ENCODE data around the gene CDYL. TPM values are rescaled to one million over a fixed set of nuclear protein-coding genes. Genes with fewer than 3 reads are reported as not detected.
A peak's percentile ranks its signal among the peaks of the same experiment; 100 is the strongest.

Gene CDYL
- total RNA-seq, 1 donor from 2014 or later: 11.8 TPM

- DNase-seq (ENCODE audit: low spot score) (no peak), ATAC-seq (no peak)
These were observed 127.7 kb downstream of the CDYL start for GRCh38 chr6:4903751-4904370.

GRCh38 chr6:4904461-4905025 lies 128.3 kb downstream of the CDYL start:
- no peak for ATAC-seq

DNA sequence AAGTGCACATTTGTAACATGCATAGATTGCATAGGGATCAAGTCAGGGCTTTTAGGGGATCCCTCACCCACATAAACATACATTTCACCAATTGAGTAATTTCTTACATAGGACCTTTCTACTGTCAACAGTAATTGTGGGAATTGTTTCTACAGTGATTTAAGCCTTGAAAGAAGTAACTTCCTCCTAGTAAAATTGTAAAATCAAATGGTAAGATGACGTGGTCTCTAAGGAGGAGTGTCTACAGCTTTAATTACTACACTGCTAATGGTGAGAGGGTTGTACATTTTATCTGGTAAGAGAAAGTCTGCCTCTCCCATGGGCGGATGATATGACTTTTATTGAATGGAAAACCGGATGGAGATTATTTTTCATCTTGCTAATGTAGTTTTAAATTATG lies 129.6 kb downstream of the CDYL start:
- no peak for DNase-seq (ENCODE audit: low spot score)
- ATAC-seq: no peak

More at GRCh38 chr6:4904461-4905025, 128.3 kb downstream of the CDYL start:
- no peak for DNase-seq (ENCODE audit: low spot score)

DNA sequence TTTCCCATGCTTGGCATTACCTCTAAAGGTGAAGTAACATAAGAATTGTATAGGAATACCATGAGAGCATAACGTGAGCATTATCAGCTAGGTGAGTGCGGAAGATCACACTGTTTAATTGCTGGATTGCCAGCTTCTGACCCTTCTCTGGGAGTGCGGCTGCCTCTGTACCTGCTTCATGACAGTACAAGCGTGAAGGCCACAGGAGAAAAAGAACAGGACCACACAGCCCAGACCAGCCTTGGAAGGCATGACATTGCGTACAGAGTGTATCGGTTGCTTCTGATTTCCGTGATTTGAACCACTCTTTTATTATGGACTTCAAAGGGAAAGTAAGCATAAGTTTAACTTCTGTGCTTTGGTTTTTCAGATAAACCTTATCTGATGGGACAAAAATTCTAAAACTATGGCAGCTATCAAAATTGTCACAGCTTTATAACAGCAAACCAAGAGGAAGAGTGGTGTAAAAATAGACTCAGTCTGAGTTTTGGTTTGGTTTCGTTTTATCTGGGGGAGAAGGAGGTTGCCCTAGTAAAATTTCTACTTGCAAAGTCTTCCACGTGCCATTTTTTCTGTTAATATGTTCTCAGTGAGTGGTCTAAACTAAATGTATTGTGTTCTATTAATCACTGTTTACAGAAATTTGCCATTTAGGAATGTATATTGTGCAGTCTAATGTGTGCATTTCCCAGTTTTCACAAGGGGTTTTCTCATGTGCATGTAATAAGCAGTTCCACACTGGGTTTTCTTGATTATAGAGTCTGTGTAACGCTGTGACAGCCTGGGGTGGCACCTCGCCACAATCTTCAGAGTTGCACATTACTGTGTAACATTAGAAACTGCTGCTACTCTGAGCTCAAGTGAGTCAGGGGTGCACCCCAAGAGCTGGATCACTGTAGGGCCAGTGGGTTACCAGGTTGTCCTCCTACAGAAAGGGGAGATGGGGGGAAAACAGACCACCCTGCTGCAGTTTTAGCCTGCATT lies 130.4 kb downstream of the CDYL start:
- no peak for DNase-seq (ENCODE audit: low spot score)
- no peak for ATAC-seq

DNA sequence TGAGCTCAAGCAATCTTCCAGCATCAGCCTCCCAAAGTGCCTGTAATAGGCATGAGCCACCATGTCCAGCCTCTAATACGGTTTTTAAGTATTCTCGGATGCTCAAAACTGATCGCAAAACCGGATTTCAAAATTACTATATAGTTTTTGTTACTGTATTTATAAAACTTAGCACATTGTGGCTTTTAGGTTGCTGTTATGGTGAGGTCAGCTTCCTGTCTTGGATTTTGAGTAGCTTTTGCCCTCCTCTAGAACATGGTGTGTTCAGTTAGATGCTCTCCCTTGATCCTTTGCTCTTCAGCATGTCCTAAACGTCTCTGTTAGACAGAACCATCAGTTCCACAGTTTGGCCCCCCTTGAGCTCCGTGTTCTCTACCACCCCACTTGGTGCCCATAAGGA lies 131.4 kb downstream of the CDYL start:
- ATAC-seq (no peak), DNase-seq (ENCODE audit: low spot score) (no peak)

- ATAC-seq (no peak), DNase-seq (ENCODE audit: low spot score) (no peak)
These were observed 131.9 kb downstream of the CDYL start for GRCh38 chr6:4908062-4908461.

GRCh38 chr6:4909063-4909706 lies 133.0 kb downstream of the CDYL start:
- DNase-seq (ENCODE audit: low spot score): no peak
- no peak for ATAC-seq

- DNase-seq (ENCODE audit: low spot score): no peak
- peak; percentile 73 for ATAC-seq
These were observed 134.0 kb downstream of the CDYL start for GRCh38 chr6:4910037-4910760.

DNA sequence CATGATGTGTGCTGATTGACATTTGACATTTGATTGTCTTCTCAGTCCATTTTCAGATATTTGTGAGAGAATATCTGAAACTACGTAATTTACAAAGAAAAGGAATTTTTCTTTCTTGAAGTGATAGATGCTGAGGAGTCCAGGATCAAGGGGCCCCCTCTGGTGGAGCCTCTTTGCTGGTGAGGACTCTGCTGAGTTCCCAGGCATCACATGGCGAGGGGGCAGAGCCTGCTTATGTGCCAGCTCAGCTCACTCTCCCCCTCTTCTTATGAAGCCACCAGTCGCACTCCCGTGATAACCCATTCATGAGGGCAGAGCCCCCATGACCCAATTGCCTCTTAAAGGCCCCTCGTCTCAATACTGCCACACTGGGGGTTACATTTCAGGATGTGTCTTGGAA lies 136.4 kb downstream of the CDYL start:
- no peak for ATAC-seq

DNA sequence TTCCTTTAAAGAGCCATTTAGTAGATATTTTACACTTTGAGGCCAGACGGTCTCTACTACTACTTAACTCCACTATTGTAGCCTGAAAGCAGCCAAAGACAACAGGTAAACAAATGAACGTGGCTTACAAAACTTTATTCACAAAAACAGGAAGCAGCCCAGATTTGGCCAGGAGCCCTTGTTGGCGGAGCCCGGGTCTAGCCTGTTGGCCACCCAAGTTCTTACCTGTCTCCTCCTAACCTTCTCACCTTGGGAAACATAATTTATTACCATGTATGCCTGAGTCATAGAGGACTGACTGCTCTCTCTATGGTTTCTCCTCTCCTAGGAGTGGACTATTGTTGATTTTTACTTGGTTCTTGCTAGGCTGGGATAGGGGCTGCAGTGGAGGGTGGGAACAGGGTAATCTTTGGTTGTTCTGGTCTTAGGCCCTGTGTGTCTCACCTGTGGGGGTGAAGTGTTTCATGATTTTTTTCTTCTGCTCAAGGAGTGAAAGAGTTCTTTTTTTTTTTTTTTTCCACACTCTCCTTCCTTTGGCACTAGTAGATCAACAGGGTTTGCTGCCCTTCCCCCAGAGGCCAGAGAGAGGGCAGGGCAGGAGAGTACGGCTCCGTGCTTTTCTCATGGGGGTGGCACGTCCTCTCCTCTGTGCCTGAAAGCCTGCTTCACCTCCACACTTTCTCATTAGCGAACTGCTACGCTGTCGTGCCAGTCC lies 137.7 kb downstream of the CDYL start:
- ATAC-seq: peak; percentile 24
- DNase-seq (ENCODE audit: low spot score): no peak

More for the DNA sequence above, 136.4 kb downstream of the CDYL start:
- DNase-seq (ENCODE audit: low spot score): no peak

DNA sequence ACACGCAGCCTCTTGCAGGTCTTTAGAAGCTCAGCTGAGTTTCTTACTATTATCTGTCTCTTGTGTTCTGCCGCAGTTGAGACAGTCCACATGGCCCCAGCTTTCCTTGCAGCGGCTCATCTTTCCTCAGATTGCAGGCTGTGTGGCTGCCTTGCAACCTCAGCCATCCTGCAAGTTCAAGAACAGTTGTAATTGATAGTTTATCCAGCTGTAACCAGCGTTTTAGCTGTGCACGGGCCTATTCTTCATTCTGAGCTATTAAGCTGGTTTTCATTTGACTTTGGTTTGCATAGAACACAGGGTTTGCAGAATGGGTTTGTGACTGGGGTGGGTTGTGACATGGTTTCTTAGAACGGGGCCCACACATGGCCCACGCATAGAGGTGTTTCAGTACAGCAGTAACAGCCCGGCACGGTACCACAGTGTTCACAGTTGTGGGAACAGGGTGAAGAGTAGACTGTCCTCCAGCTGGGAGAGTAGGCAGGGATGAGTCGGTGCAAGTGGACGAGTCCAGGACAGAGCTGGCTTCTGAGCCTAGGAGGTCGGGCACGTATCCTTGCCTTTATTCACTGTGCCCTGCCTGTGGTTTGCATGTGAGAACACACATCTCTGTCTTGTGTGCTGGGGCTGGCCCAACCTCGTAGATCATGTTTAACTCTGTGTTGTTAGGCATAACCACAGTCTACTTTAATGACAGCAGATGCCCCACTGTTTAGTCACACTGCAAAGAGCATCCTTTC lies 138.4 kb downstream of the CDYL start:
- no peak for ATAC-seq
- no peak for DNase-seq (ENCODE audit: low spot score)

- ATAC-seq: no peak
- no peak for DNase-seq (ENCODE audit: low spot score)
These were observed 140.9 kb downstream of the CDYL start for GRCh38 chr6:4916954-4917561.

DNA sequence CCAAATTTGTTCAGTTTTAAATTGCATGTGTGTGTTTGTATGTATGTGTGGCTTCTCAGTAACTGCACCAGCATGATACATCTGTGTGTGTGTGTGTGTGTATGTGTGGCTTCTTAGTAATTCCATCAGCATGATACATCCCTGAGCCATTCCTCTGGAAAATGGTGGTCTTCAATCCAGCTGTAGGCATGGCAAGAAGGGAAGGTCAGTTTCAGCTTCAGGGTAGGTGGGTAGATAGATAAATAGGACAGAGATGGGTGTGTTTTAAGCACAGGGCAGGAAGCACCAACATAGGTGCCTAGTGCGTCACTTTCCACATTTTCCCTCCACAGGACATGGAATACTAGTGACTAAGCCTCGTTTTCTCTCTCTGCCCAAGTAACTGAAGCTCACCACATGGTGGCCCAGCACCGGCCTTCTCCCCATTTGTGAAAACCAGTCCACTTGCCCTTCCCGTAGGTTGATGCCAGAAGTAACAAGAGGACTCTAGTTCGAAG lies 144.8 kb downstream of the CDYL start:
- no peak for ATAC-seq
- DNase-seq (ENCODE audit: low spot score): no peak

- ATAC-seq (no peak), DNase-seq (ENCODE audit: low spot score) (no peak)
These were observed 146.4 kb downstream of the CDYL start for GRCh38 chr6:4922488-4923037.

DNA sequence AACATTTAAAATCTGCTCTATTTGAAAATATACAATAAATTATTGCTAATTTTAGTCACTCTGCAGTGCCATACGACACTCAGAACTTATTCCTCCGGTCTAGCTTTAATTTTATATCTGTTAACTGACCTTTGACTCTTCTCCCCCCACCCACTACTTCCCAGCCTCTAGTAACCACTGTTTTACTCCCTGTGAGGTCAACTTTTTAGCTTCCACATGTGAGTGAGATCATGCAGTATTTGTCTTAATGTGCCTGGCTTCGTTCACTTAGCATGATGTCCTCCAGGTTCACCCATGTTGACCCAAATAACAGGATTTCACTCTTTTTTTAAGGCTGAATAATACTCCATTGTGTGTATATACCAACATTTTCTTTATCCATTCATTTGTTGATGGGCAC lies 146.9 kb downstream of the CDYL start:
- ATAC-seq: no peak
- no peak for DNase-seq (ENCODE audit: low spot score)

DNA sequence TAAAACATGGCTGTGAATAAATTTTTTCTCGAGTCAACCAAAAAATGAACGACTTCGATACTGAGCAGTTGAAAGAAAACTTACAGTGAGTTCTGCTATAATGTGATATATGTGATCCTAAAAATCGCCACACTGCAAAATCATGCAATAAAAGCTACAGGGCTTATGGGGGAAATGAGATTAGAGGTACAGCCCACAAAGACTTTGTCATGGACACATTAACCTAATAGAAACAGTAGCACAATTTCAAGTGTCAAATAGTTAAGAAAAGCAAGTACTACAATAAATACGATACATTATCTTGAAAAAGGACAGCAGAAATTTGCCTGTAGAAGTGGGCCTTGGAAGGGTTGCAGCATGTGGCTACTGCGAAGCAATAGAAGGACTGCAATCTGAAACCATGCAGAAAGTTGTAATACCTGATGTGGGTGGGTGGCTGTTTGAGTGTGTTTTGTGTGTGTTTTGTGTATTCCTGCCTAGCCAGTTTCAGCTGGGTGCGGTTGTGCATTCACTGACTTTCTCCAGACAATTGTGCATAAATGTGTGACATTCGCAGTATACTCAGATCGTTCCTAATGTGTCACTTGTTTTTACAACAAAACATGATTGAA lies 148.6 kb downstream of the CDYL start:
- ATAC-seq (no peak), DNase-seq (ENCODE audit: low spot score) (no peak)

DNA sequence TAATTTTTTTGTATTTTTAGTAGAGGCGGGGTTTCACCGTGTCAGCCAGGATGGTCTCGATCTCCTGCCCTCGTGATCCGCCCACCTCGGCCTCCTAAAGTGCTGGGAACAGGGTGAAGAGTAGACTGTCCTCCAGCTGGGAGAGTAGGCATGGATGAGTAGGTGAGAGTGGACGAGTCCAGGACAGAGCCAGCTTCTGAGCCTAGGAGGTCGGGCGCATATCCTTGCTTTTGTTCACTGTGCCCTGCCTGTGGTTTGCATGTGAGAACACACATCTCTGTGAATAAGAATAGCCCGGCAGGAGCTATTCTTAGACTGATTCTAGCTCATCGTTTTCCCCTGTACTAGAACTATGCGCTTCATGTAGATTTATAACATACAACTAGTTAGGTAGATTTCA lies 149.4 kb downstream of the CDYL start:
- no peak for ATAC-seq
- no peak for DNase-seq (ENCODE audit: low spot score)

GRCh38 chr6:4928426-4928825 lies 152.2 kb downstream of the CDYL start:
- no peak for ATAC-seq
- DNase-seq (ENCODE audit: low spot score): no peak
